K562 (cell line): ENCODE results near the gene MAP4K4. TPM values are rescaled to one million over a fixed set of nuclear protein-coding genes. Genes with fewer than 3 reads are reported as not detected.

Experiments used
- ASH1L ChIP-seq: fragments of 450-650 bp; IDR thresholded peaks from 2 replicates; pipeline ENCODE4 v1.6.1; 2018; ENCODE audit warnings: borderline replicate concordance, mild to moderate bottlenecking, low read depth; ENCODE audit not compliant: partially characterized antibody
- CREBBP ChIP-seq: IDR thresholded peaks from one replicate; pipeline ENCODE4 v1.6.1; 2012; ENCODE audit warnings: low read depth, mild to moderate bottlenecking, control low read depth, inconsistent platforms, low read length
- CXXC5 ChIP-seq: fragments of 250-450 bp; sonication (Bioruptor Pico); IDR thresholded peaks from 2 replicates; pipeline ENCODE4 v1.8.0; 2022; ENCODE audit warnings: inconsistent platforms, mild to moderate bottlenecking, moderate library complexity
- ETV1 ChIP-seq: fragments of 450-650 bp; conservative IDR thresholded peaks from 2 replicates; pipeline ENCODE4 v1.6.1; 2016; ENCODE audit warnings: missing genetic modification characterization, control low read depth, low read depth, missing compliant biosample characterization
- FOS ChIP-seq: IDR thresholded peaks from 3 replicates; pipeline ENCODE4 v1.6.1; 2011; ENCODE audit not compliant: insufficient read length; ENCODE audit errors: extremely low read depth
- NR2C2 ChIP-seq, 2 experiments: fragments of 200-800 bp in 1 of 2; sonication (Bioruptor generic) in 1 of 2; sonication (generic) in 1 of 2; formaldehyde crosslinking in 1 of 2; IDR thresholded peaks; 2 replicates each; pipeline versions ENCODE4 v1.6.1 to v1.8.0; 2016 to 2022; ENCODE audit warnings: mild to moderate bottlenecking in 1 of 2, missing compliant biosample characterization in 1 of 2, missing genetic modification characterization in 1 of 2, missing genetic modification reagents in 1 of 2
- POLR2H ChIP-seq: IDR thresholded peaks from 2 replicates; pipeline ENCODE4 v1.6.1; 2016; ENCODE audit warnings: missing genetic modification characterization, low read depth, mild to moderate bottlenecking, control low read depth, missing compliant biosample characterization, moderate library complexity
- TCF7L2 ChIP-seq: fragments of 150-350 bp; IDR thresholded peaks from 2 replicates; pipeline ENCODE4 v1.6.1; 2016; ENCODE audit warnings: low read depth, mild to moderate bottlenecking, low read length, moderate library complexity
- XRCC3 ChIP-seq: fragments of 450-650 bp; IDR thresholded peaks from 2 replicates; pipeline ENCODE4 v1.6.1; 2017; ENCODE audit warnings: mild to moderate bottlenecking, moderate library complexity
- ZSCAN32 ChIP-seq: fragments of 450-650 bp; formaldehyde crosslinking; IDR thresholded peaks from 2 replicates; pipeline ENCODE4 v1.4.0; 2020; ENCODE audit warnings: mild to moderate bottlenecking, moderate library complexity
- polyA plus RNA-seq, 8 experiments: library from polyadenylated mRNA; depleted of rRNA in 4 of 8; stranded (reverse) in 5 of 8; unstranded in 3 of 8; fragments of >200 nt; fragmentation: Nextera tagmentation in 2 of 8; fragmentation: Illumina TruSeq in 1 of 8; extraction: Ambion mirVana in 2 of 8; extraction: Trizol in 1 of 8; gene quantifications; 2 replicates each; pipeline versions ENCODE4 v1.2.1 to v1.2.3, GENCODE V29; 2011 to 2014; ENCODE audit warnings: inconsistent platforms in 1 of 8, missing spikeins in 1 of 8
- total RNA-seq, 7 experiments: library from RNA; depleted of rRNA in 6 of 7; stranded (reverse); fragments of >200 nt in 6 of 7; fragmentation: Illumina TruSeq in 2 of 7; extraction: Trizol in 2 of 7; gene quantifications; 2 replicates each; pipeline versions ENCODE4 v1.2.1 to v1.2.3, GENCODE V29; 2011 to 2021; ENCODE audit warnings: low replicate concordance in 1 of 7
- TF ChIP-seq, protein P1 (sequence below): fragments of 200-600 bp; sonication (generic); IDR thresholded peaks from one replicate; pipeline ENCODE4 v1.6.1; 2012; ENCODE audit warnings: mild to moderate bottlenecking, low read depth, low read length, inconsistent platforms
- TF ChIP-seq, protein P2 (sequence below), 3 experiments: fragments of 200-800 bp in 1 of 3; sonication (Bioruptor generic) in 1 of 3; sonication (generic) in 1 of 3; formaldehyde crosslinking in 1 of 3; IDR thresholded peaks; 2 replicates each; pipeline versions ENCODE4 v1.6.1 to v1.8.0; 2016 to 2022; ENCODE audit warnings: mild to moderate bottlenecking in 2 of 3, missing compliant biosample characterization in 2 of 3, missing genetic modification characterization in 2 of 3, missing genetic modification reagents in 1 of 3

The MAP4K4 gene
- total and polyA plus RNA-seq, 9 of the 15 experiments (the other 6 are each of a cell fraction or from before 2014, with no cell fraction given) = 7.6 to 76.4 (median 50.6) TPM

GRCh38 chr2:101697124-101698013, at the start of gene MAP4K4 (continued):
- TF ChIP-seq, protein P1, sequence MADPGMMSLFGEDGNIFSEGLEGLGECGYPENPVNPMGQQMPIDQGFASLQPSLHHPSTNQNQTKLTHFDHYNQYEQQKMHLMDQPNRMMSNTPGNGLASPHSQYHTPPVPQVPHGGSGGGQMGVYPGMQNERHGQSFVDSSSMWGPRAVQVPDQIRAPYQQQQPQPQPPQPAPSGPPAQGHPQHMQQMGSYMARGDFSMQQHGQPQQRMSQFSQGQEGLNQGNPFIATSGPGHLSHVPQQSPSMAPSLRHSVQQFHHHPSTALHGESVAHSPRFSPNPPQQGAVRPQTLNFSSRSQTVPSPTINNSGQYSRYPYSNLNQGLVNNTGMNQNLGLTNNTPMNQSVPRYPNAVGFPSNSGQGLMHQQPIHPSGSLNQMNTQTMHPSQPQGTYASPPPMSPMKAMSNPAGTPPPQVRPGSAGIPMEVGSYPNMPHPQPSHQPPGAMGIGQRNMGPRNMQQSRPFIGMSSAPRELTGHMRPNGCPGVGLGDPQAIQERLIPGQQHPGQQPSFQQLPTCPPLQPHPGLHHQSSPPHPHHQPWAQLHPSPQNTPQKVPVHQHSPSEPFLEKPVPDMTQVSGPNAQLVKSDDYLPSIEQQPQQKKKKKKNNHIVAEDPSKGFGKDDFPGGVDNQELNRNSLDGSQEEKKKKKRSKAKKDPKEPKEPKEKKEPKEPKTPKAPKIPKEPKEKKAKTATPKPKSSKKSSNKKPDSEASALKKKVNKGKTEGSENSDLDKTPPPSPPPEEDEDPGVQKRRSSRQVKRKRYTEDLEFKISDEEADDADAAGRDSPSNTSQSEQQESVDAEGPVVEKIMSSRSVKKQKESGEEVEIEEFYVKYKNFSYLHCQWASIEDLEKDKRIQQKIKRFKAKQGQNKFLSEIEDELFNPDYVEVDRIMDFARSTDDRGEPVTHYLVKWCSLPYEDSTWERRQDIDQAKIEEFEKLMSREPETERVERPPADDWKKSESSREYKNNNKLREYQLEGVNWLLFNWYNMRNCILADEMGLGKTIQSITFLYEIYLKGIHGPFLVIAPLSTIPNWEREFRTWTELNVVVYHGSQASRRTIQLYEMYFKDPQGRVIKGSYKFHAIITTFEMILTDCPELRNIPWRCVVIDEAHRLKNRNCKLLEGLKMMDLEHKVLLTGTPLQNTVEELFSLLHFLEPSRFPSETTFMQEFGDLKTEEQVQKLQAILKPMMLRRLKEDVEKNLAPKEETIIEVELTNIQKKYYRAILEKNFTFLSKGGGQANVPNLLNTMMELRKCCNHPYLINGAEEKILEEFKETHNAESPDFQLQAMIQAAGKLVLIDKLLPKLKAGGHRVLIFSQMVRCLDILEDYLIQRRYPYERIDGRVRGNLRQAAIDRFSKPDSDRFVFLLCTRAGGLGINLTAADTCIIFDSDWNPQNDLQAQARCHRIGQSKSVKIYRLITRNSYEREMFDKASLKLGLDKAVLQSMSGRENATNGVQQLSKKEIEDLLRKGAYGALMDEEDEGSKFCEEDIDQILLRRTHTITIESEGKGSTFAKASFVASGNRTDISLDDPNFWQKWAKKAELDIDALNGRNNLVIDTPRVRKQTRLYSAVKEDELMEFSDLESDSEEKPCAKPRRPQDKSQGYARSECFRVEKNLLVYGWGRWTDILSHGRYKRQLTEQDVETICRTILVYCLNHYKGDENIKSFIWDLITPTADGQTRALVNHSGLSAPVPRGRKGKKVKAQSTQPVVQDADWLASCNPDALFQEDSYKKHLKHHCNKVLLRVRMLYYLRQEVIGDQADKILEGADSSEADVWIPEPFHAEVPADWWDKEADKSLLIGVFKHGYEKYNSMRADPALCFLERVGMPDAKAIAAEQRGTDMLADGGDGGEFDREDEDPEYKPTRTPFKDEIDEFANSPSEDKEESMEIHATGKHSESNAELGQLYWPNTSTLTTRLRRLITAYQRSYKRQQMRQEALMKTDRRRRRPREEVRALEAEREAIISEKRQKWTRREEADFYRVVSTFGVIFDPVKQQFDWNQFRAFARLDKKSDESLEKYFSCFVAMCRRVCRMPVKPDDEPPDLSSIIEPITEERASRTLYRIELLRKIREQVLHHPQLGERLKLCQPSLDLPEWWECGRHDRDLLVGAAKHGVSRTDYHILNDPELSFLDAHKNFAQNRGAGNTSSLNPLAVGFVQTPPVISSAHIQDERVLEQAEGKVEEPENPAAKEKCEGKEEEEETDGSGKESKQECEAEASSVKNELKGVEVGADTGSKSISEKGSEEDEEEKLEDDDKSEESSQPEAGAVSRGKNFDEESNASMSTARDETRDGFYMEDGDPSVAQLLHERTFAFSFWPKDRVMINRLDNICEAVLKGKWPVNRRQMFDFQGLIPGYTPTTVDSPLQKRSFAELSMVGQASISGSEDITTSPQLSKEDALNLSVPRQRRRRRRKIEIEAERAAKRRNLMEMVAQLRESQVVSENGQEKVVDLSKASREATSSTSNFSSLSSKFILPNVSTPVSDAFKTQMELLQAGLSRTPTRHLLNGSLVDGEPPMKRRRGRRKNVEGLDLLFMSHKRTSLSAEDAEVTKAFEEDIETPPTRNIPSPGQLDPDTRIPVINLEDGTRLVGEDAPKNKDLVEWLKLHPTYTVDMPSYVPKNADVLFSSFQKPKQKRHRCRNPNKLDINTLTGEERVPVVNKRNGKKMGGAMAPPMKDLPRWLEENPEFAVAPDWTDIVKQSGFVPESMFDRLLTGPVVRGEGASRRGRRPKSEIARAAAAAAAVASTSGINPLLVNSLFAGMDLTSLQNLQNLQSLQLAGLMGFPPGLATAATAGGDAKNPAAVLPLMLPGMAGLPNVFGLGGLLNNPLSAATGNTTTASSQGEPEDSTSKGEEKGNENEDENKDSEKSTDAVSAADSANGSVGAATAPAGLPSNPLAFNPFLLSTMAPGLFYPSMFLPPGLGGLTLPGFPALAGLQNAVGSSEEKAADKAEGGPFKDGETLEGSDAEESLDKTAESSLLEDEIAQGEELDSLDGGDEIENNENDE = no peak
- TF ChIP-seq FOS = no peak
- no peak for TF ChIP-seq NR2C2 (CRISPR knock-in tag; IDR thresholded peaks at IDR 0.05)
- TF ChIP-seq NR2C2 (tag; IDR thresholded peaks at IDR 0.05) = peak; percentile 58
- TF ChIP-seq ASH1L = no peak
- TF ChIP-seq, protein P2, sequence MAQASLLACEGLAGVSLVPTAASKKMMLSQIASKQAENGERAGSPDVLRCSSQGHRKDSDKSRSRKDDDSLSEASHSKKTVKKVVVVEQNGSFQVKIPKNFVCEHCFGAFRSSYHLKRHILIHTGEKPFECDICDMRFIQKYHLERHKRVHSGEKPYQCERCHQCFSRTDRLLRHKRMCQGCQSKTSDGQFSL (CRISPR knock-in tag; IDR thresholded peaks at IDR 0.05) = peak; percentile 34; the same call in 1 of the 2 replicates
- TF ChIP-seq, protein P2 (tag; IDR thresholded peaks at IDR 0.05) = no peak
- peak; percentile 75 for TF ChIP-seq POLR2H (tag)
- TF ChIP-seq CXXC5 (CRISPR knock-in tag) = peak; percentile 86
- TF ChIP-seq TCF7L2 = no peak
- no peak for TF ChIP-seq XRCC3
- TF ChIP-seq ETV1 (tag) = no peak
- TF ChIP-seq ZSCAN32 (CRISPR knock-in tag) = 0 out of 2 replicates have a peak, but pooled peaks have one; percentile 36
- no peak for TF ChIP-seq CREBBP
